Measurements from ENCODE around the gene ZNF354B.

ZNF354B gene

DNA sequence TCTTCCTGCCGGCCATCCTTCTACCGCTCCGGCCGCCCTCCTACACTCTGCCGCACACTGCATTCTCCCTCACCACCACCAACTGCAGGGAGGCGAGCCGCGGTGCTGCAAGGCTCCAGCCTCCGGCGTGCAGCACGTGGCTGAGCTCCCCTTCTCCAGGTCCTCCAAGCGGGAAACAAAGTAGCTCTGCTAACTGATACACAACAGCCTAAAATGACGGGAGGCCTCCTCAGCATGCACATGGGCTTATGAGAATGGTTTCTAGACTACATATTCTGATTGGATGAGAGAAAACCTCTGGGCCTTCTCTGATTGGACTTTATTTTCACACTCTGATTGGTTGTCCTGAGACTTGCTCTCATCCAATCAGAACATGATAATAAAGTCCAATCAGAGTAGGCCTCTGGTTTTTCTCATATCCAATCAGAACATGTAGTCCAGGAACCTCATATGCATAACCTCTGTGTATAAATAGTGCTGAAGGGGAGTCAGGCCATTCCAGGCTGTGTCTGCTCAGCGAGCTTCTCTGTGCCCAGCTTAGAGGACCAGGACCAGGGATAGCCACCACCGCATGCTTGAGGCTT lies 27.0 kb upstream of the ZNF354B start:
- TF ChIP-seq EP300 (IDR thresholded peaks at IDR 0.05; ENCODE audit: borderline replicate concordance): no peak
- no peak for TF ChIP-seq ZBTB7A (IDR thresholded peaks at IDR 0.05; ENCODE audit: low read depth)
- TF ChIP-seq TCF12 (IDR thresholded peaks at IDR 0.05; ENCODE audit: low read depth): no peak
- TF ChIP-seq EGR1 (IDR thresholded peaks at IDR 0.05): no peak
- TF ChIP-seq MAX (IDR thresholded peaks at IDR 0.05): no peak
- no peak for TF ChIP-seq CEBPB (IDR thresholded peaks at IDR 0.05)
- no peak for TF ChIP-seq TAF1 (IDR thresholded peaks at IDR 0.05; ENCODE audit: low read depth)
- TF ChIP-seq FOXM1 (IDR thresholded peaks at IDR 0.05; ENCODE audit: borderline replicate concordance, low read depth): no peak
- TF ChIP-seq, protein P1, sequence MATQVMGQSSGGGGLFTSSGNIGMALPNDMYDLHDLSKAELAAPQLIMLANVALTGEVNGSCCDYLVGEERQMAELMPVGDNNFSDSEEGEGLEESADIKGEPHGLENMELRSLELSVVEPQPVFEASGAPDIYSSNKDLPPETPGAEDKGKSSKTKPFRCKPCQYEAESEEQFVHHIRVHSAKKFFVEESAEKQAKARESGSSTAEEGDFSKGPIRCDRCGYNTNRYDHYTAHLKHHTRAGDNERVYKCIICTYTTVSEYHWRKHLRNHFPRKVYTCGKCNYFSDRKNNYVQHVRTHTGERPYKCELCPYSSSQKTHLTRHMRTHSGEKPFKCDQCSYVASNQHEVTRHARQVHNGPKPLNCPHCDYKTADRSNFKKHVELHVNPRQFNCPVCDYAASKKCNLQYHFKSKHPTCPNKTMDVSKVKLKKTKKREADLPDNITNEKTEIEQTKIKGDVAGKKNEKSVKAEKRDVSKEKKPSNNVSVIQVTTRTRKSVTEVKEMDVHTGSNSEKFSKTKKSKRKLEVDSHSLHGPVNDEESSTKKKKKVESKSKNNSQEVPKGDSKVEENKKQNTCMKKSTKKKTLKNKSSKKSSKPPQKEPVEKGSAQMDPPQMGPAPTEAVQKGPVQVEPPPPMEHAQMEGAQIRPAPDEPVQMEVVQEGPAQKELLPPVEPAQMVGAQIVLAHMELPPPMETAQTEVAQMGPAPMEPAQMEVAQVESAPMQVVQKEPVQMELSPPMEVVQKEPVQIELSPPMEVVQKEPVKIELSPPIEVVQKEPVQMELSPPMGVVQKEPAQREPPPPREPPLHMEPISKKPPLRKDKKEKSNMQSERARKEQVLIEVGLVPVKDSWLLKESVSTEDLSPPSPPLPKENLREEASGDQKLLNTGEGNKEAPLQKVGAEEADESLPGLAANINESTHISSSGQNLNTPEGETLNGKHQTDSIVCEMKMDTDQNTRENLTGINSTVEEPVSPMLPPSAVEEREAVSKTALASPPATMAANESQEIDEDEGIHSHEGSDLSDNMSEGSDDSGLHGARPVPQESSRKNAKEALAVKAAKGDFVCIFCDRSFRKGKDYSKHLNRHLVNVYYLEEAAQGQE (IDR thresholded peaks at IDR 0.05; ENCODE audit: low read depth): no peak
- TF ChIP-seq NFIC (IDR thresholded peaks at IDR 0.05): no peak
- no peak for TF ChIP-seq YY1 (IDR thresholded peaks at IDR 0.05; ENCODE audit: low read depth)

DNA sequence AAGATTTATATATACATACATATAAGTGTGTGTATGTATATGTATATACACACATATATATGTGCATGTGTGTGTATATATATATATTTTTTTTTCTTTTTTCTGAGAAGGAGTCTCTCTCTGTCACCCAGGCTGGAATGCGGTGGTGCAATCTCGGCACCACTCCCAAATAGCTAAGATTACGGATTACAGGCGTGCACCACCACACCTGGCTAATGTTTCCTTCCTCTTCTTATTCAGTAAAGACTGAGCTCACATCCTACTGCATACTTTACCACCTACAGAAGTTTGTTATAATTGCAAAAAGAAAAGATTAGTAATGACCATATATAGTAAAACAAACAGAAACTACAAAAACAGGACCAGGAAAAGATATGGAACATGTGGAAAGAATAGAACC lies 23.1 kb upstream of the ZNF354B start:
- no peak for TF ChIP-seq FOXM1 (IDR thresholded peaks at IDR 0.05; ENCODE audit: borderline replicate concordance, low read depth)
- TF ChIP-seq RAD21 (IDR thresholded peaks at IDR 0.05; ENCODE audit: low read depth): no peak
- no peak for TF ChIP-seq EGR1 (IDR thresholded peaks at IDR 0.05)
- TF ChIP-seq EP300 (IDR thresholded peaks at IDR 0.05; ENCODE audit: borderline replicate concordance): no peak
- TF ChIP-seq NFIC (IDR thresholded peaks at IDR 0.05): no peak
- TF ChIP-seq, protein P1 (IDR thresholded peaks at IDR 0.05; ENCODE audit: low read depth): no peak
- no peak for TF ChIP-seq YY1 (IDR thresholded peaks at IDR 0.05; ENCODE audit: low read depth)
- TF ChIP-seq, protein P2, sequence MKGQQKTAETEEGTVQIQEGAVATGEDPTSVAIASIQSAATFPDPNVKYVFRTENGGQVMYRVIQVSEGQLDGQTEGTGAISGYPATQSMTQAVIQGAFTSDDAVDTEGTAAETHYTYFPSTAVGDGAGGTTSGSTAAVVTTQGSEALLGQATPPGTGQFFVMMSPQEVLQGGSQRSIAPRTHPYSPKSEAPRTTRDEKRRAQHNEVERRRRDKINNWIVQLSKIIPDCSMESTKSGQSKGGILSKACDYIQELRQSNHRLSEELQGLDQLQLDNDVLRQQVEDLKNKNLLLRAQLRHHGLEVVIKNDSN (IDR thresholded peaks at IDR 0.05): no peak
- no peak for TF ChIP-seq ZBTB7A (IDR thresholded peaks at IDR 0.05; ENCODE audit: low read depth)
- no peak for TF ChIP-seq CEBPB (IDR thresholded peaks at IDR 0.05)

DNA sequence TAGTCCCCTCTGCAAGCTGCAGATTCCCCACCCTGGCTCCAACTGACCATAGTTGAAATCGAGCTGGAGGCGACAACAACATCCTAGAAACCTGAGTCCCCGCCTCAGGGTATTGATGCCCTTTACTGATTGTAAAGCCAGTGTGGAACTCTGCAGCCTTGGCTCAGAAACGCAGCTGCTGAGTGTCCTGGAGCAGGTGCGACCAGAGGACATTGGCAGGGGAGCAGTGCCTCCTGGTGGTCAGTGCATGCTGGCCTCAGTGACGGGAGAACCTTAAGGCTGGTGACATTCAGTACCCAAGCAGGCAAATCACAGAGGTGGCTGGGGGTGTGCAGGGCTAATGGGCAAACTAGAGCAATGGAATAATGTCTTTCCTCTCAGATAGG lies 20.4 kb upstream of the ZNF354B start:
- TF ChIP-seq RAD21 (IDR thresholded peaks at IDR 0.05; ENCODE audit: low read depth) (peak; percentile 81), EP300 (IDR thresholded peaks at IDR 0.05; ENCODE audit: borderline replicate concordance) (no peak)

DNA sequence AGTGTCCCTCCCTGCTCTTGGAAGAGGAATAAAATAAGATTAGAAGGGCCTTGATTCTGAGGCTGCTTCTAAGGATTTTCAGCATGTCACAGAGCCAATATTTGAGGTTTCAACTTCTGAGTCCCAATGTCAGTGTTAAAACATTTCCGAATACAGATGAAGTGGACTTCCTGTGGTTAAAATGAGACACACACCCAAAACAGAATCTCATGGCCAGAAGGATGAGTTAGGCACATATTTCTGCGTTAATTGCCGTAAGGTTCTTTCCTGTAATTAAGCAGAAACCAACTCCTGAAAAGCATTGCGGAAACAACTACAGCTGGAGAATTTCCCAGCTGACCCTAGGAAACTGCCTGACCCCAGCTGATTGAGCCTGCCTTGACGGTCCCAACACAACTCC lies 10.4 kb upstream of the ZNF354B start:
- TF ChIP-seq TCF12 (IDR thresholded peaks at IDR 0.05; ENCODE audit: low read depth) (no peak), EGR1 (IDR thresholded peaks at IDR 0.05) (no peak)

- TF ChIP-seq FOXM1 (IDR thresholded peaks at IDR 0.05; ENCODE audit: borderline replicate concordance, low read depth) (no peak), MAX (IDR thresholded peaks at IDR 0.05) (no peak), CREB1 (IDR thresholded peaks at IDR 0.05; ENCODE audit: low read depth) (no peak), CEBPB (IDR thresholded peaks at IDR 0.05) (no peak), TEAD4 (IDR thresholded peaks at IDR 0.05) (no peak), YY1 (IDR thresholded peaks at IDR 0.05; ENCODE audit: low read depth) (no peak), TAF1 (IDR thresholded peaks at IDR 0.05; ENCODE audit: low read depth) (no peak), TCF12 (IDR thresholded peaks at IDR 0.05; ENCODE audit: low read depth) (no peak), EP300 (IDR thresholded peaks at IDR 0.05; ENCODE audit: borderline replicate concordance) (no peak), RAD21 (IDR thresholded peaks at IDR 0.05; ENCODE audit: low read depth) (no peak), NFIC (IDR thresholded peaks at IDR 0.05) (no peak), EGR1 (IDR thresholded peaks at IDR 0.05) (no peak)
- TF ChIP-seq, protein P1 (IDR thresholded peaks at IDR 0.05; ENCODE audit: low read depth): no peak
- TF ChIP-seq, protein P2 (IDR thresholded peaks at IDR 0.05): no peak
Measured at GRCh38 chr5:178851951-178852350, 7.8 kb upstream of the ZNF354B start.

Data from Ishikawa (cell line).